ENCODE results near the gene SFXN3.

Gene SFXN3

GRCh38 chr10:101035314-101035713, 4.3 kb downstream of the SFXN3 start:
- H3K36me3 ChIP-seq (ENCODE audit: control insufficient read depth, insufficient read depth, low read length) = no peaks in the 10 kb centered on the region
- no peak for TF ChIP-seq CTCF (IDR thresholded peaks at IDR 0.05; ENCODE audit: insufficient read depth, low read length, poor library complexity, severe bottlenecking)
- no peak overlapping the region for H3K4me3 ChIP-seq (replicated peaks; ENCODE audit: low read depth, low read length)
- no peaks in the 10 kb centered on the region; the same call in 1 of the 2 replicates for H3K27me3 ChIP-seq (replicated peaks; ENCODE audit: control insufficient read depth, insufficient read depth, low read length)
- no peak for DNase-seq (ENCODE audit: extremely low read depth, insufficient read length)

GRCh38 chr10:101035916-101036702, 5.1 kb downstream of the SFXN3 start:
- no peaks in the 10 kb centered on the region for H3K36me3 ChIP-seq (ENCODE audit: control insufficient read depth, insufficient read depth, low read length)
- no peak overlapping the region for H3K4me3 ChIP-seq (replicated peaks; ENCODE audit: low read depth, low read length)
- no peak for TF ChIP-seq CTCF (IDR thresholded peaks at IDR 0.05; ENCODE audit: insufficient read depth, low read length, poor library complexity, severe bottlenecking)
- H3K27me3 ChIP-seq (replicated peaks; ENCODE audit: control insufficient read depth, insufficient read depth, low read length) = no peaks in the 10 kb centered on the region; the same call in 1 of the 2 replicates
- no peak for DNase-seq (ENCODE audit: extremely low read depth, insufficient read length)

GRCh38 chr10:101036726-101037125, 5.7 kb downstream of the SFXN3 start:
- no peak for DNase-seq (ENCODE audit: extremely low read depth, insufficient read length)
- H3K36me3 ChIP-seq (ENCODE audit: control insufficient read depth, insufficient read depth, low read length) = no peaks in the 10 kb centered on the region
- H3K27me3 ChIP-seq (replicated peaks; ENCODE audit: control insufficient read depth, insufficient read depth, low read length) = no peaks in the 10 kb centered on the region
- TF ChIP-seq CTCF (IDR thresholded peaks at IDR 0.05; ENCODE audit: insufficient read depth, low read length, poor library complexity, severe bottlenecking) = no peak
- no peak overlapping the region for H3K4me3 ChIP-seq (replicated peaks; ENCODE audit: low read depth, low read length)

- DNase-seq (ENCODE audit: extremely low read depth, insufficient read length) = no peak
- H3K36me3 ChIP-seq (ENCODE audit: control insufficient read depth, insufficient read depth, low read length) = no peaks in the 10 kb centered on the region
- TF ChIP-seq CTCF (IDR thresholded peaks at IDR 0.05; ENCODE audit: insufficient read depth, low read length, poor library complexity, severe bottlenecking) = no peak
- no peaks in the 10 kb centered on the region for H3K27me3 ChIP-seq (replicated peaks; ENCODE audit: control insufficient read depth, insufficient read depth, low read length)
- no peak overlapping the region for H3K4me3 ChIP-seq (replicated peaks; ENCODE audit: low read depth, low read length)
These were observed 7.5 kb downstream of the SFXN3 start for GRCh38 chr10:101038484-101038883.

GRCh38 chr10:101040061-101040460, 9.0 kb downstream of the SFXN3 start:
- Histone ChIP-seq H3K27me3 (replicated peaks; ENCODE audit: control insufficient read depth, insufficient read depth, low read length) (no peaks in the 10 kb centered on the region), H3K4me3 (replicated peaks; ENCODE audit: low read depth, low read length) (no peak overlapping the region), H3K36me3 (ENCODE audit: control insufficient read depth, insufficient read depth, low read length) (no peaks in the 10 kb centered on the region)
- no peak for DNase-seq (ENCODE audit: extremely low read depth, insufficient read length)
- no peak for TF ChIP-seq CTCF (IDR thresholded peaks at IDR 0.05; ENCODE audit: insufficient read depth, low read length, poor library complexity, severe bottlenecking)

Data from GM06990 (cell line).